ENCODE measurements around the gene LPO.

DNA sequence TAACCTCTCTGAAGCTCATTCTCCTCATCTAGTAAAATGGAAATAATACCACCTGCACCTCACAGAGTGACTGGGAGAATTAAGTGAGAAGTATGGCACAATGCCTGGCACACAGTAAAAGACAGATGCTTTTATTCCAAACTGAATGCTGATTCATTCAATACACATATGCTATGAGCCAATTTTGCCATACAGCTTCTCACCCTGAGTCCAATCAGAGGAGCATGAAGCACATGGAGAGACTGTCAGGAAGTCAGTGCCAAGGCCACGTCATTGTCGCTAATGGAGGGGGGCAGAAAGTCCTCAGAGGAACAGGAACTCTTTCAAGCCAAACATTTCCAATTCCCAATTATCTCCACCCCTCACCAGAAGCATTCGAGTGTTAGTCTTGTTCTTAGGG, 30.9 kb upstream of the LPO start:
- TF ChIP-seq, protein P1, sequence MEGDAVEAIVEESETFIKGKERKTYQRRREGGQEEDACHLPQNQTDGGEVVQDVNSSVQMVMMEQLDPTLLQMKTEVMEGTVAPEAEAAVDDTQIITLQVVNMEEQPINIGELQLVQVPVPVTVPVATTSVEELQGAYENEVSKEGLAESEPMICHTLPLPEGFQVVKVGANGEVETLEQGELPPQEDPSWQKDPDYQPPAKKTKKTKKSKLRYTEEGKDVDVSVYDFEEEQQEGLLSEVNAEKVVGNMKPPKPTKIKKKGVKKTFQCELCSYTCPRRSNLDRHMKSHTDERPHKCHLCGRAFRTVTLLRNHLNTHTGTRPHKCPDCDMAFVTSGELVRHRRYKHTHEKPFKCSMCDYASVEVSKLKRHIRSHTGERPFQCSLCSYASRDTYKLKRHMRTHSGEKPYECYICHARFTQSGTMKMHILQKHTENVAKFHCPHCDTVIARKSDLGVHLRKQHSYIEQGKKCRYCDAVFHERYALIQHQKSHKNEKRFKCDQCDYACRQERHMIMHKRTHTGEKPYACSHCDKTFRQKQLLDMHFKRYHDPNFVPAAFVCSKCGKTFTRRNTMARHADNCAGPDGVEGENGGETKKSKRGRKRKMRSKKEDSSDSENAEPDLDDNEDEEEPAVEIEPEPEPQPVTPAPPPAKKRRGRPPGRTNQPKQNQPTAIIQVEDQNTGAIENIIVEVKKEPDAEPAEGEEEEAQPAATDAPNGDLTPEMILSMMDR (conservative IDR thresholded peaks at IDR 0.05; ENCODE audit: low read depth, low read length), result no peak
- TF ChIP-seq EZH2 (IDR thresholded peaks at IDR 0.05; ENCODE audit: low read length, unreplicated experiment) (no peak), EZH2phosphoT487 (IDR thresholded peaks at IDR 0.05; ENCODE audit: borderline replicate concordance, low read length) (no peak)

All from PC-3 (cell line).